SK-N-SH (cell line): ENCODE data around the gene B3GNT5. TPM values are rescaled to one million over a fixed set of nuclear protein-coding genes. Genes with fewer than 3 reads are reported as not detected.

Experiments used
- polyA plus RNA-seq, 3 experiments: library from polyadenylated mRNA; depleted of rRNA; stranded (reverse); fragments of >200 nt; gene quantifications; 2 replicates each; pipeline ENCODE4 v1.2.3, GENCODE V29; 2012
- small RNA-seq, 7 experiments: library from RNA; depleted of rRNA; stranded (forward); fragments of <200 nt; gene quantifications; one replicate each; pipeline ENCODE3, GENCODE V24; 2012

Gene B3GNT5
- polyA plus RNA-seq, 1 of the 3 experiments (the other 2 are of a cell fraction): 4.7 TPM

Small RNAs within 50 kb of the gene (small RNA-seq; reads per million reads assigned to genes)
- 0 reads per million in 7 experiments for gene RNA5SP151

Other genes starting within 250 kb of the B3GNT5 start
- gene MCCC1, start 153.8 kb upstream of the B3GNT5 start, polyA plus RNA-seq (2012; rRNA removed): 15.4 and 19.4 TPM in 2 replicates
- 0.06 and 0.21 TPM in 2 replicates for gene LAMP3, start 90.5 kb upstream of the B3GNT5 start, polyA plus RNA-seq (2012; rRNA removed)
- 0.56 and 0.75 TPM in 2 replicates for gene MCF2L2, start 175.4 kb downstream of the B3GNT5 start, polyA plus RNA-seq (2012; rRNA removed)